Prostate gland (tissue), 2 donors: Measurements from ENCODE around the gene ABI1. TPM values are rescaled to one million over a fixed set of nuclear protein-coding genes. Genes with fewer than 3 reads are reported as not detected.
"Not testable (repeated sequence)": the region's sequence is repeated elsewhere in the genome, so short reads cannot be mapped to it uniquely, and the experiment has no call there.

ENCODE experiments used
- DNase-seq: peaks from one replicate; pipeline ENCODE4 v3.0.0-alpha.2; 2019; ENCODE audit warnings: low spot score
- H3K27ac ChIP-seq, 2 donors: fragments of 200-600 bp; sonication (generic); 2 replicates each; pipeline ENCODE4 v1.5.1; 2017 to 2019
- H3K27me3 ChIP-seq: fragments of 200-600 bp; sonication (generic); replicated peaks from 2 replicates; pipeline ENCODE4 v1.5.1; 2019; ENCODE audit not compliant: insufficient read depth
- H3K36me3 ChIP-seq, 2 donors: fragments of 200-600 bp; sonication (generic); 1 replicate in 1 of 2; 2 replicates in 1 of 2; pipeline versions ENCODE4 v1.5.1 to v1.8.1; 2017 to 2019
- H3K4me1 ChIP-seq: fragments of 200-600 bp; sonication (generic); replicated peaks from 2 replicates; pipeline ENCODE4 v1.5.1; 2019
- H3K4me3 ChIP-seq, 2 donors: fragments of 200-600 bp; sonication (generic); 2 replicates each; pipeline ENCODE4 v1.5.1; 2017 to 2019
- H3K9me3 ChIP-seq: fragments of 200-600 bp; sonication (generic); 2 replicates; pipeline ENCODE4 v1.5.1; 2017
- CTCF ChIP-seq, 4 experiments: fragments of 200-600 bp in 2 of 4; fragments of 450-650 bp in 2 of 4; sonication (generic) in 2 of 4; IDR thresholded peaks; 1 replicate in 3 of 4; 2 replicates in 1 of 4; pipeline ENCODE4 v1.5.1; 2016 to 2019; ENCODE audit warnings: antibody characterized with exemption in 4 of 4, mild to moderate bottlenecking in 2 of 4, moderate library complexity in 2 of 4
- POLR2A ChIP-seq: fragments of 450-650 bp; IDR thresholded peaks from one replicate; pipeline ENCODE4 v1.6.1; 2016; ENCODE audit warnings: antibody characterized with exemption, mild to moderate bottlenecking
- POLR2AphosphoS5 ChIP-seq: sonication (generic); formaldehyde crosslinking; IDR thresholded peaks from one replicate; pipeline ENCODE4 v1.6.1; 2017; ENCODE audit warnings: antibody characterized with exemption
- WGBS: methylation state at CpG from one replicate; pipeline ENCODE4 v1.1.5; 2018; 5-methylcytosine and 5-hydroxymethylcytosine counted together
- intact Hi-C: fragments of 100-400 bp; cut with DNase I; formaldehyde crosslinking; loops from one replicate; pipeline ENCODE4 v1.14.2; 2022
- total RNA-seq, 2 donors: library from RNA; depleted of rRNA; stranded (reverse); fragments of >200 nt; gene quantifications; one replicate each; pipeline ENCODE4 v1.1.0, GENCODE V29; 2016

ABI1 gene
- 10 to 100 TPM; 37.8 to 60.6 TPM for total RNA-seq

GRCh38 chr10:26860443-26861204 lies at the start of gene ABI1:
TSS of gene ABI1 (minus strand) at chr10:26860958. CDS start at chr10:26860863, 95 bp downstream.
- H3K9me3 ChIP-seq = no peaks in the 10 kb centered on the region
- H3K4me3 ChIP-seq = peak within 1 kb of the TSS; percentile 92 to 96
- no peaks in the 10 kb centered on the region for H3K36me3 ChIP-seq
- DNase-seq = peak; percentile 98
- WGBS = under 1% methylated on average over 59 of the region's 59 CpGs
- intact Hi-C loops = no loop called here
- no peaks in the 10 kb centered on the region for H3K27me3 ChIP-seq
- no peaks in the 10 kb centered on the region for H3K4me1 ChIP-seq
- H3K27ac ChIP-seq = peak within 1 kb of the TSS; percentile 96
- TF ChIP-seq POLR2AphosphoS5 = peak; percentile 97
- no peak for TF ChIP-seq CTCF (IDR thresholded peaks at IDR 0.05)
- TF ChIP-seq POLR2A = peak; percentile 99

- H3K4me1 ChIP-seq = no peaks in the 10 kb centered on the region
- intact Hi-C loops = no loop called here
- TF ChIP-seq POLR2A = no peak
Observed at GRCh38 chr10:26909753-26910152, 49.0 kb upstream of the ABI1 start.

GRCh38 chr10:26905253-26905781 lies 44.6 kb upstream of the ABI1 start:
- intact Hi-C loops, H3K4me3 ChIP-seq, H3K27ac ChIP-seq, H3K27me3 ChIP-seq, H3K9me3 ChIP-seq, DNase-seq, H3K4me1 ChIP-seq, H3K36me3 ChIP-seq: not testable (repeated sequence)
- WGBS = 94% methylated on average over 26 of the region's 26 CpGs

More at GRCh38 chr10:26909753-26910152, 49.0 kb upstream of the ABI1 start:
- 55% methylated on average over 2 of the region's 2 CpGs for WGBS
- DNase-seq = no peak
- H3K27me3 ChIP-seq = no peaks in the 10 kb centered on the region
- H3K36me3 ChIP-seq = no peaks in the 10 kb centered on the region
- no peak overlapping the region for H3K27ac ChIP-seq
- H3K4me3 ChIP-seq = no peak overlapping the region
- no peaks in the 10 kb centered on the region for H3K9me3 ChIP-seq

- no peak for DNase-seq
- WGBS = 47% methylated on average over 5 of the region's 5 CpGs
- Histone ChIP-seq H3K4me3 (no peak overlapping the region), H3K4me1 (no peaks in the 10 kb centered on the region), H3K27ac (no peak overlapping the region), H3K36me3 (no peaks in the 10 kb centered on the region), H3K9me3 (no peaks in the 10 kb centered on the region), H3K27me3 (no peaks in the 10 kb centered on the region)
- TF ChIP-seq CTCF (IDR thresholded peaks at IDR 0.05) = no peak
- no peak for TF ChIP-seq POLR2AphosphoS5
- TF ChIP-seq POLR2A = no peak
- intact Hi-C loops = no loop called here
Observed at GRCh38 chr10:26903431-26904217, 42.9 kb upstream of the ABI1 start.

- 70% methylated on average over 10 of the region's 11 CpGs for WGBS
- DNase-seq, H3K4me3 ChIP-seq, H3K27ac ChIP-seq, H3K4me1 ChIP-seq, H3K36me3 ChIP-seq, intact Hi-C loops, H3K27me3 ChIP-seq, H3K9me3 ChIP-seq: not testable (repeated sequence)
Observed at GRCh38 chr10:26892306-26892923, 31.7 kb upstream of the ABI1 start.

- WGBS = 58% methylated on average over 5 of the region's 5 CpGs
- H3K4me1 ChIP-seq = no peaks in the 10 kb centered on the region
- no peak overlapping the region for H3K4me3 ChIP-seq
- TF ChIP-seq POLR2AphosphoS5 (peak; percentile 22), CTCF (IDR thresholded peaks at IDR 0.05) (peak in 3 of 4 experiments; percentile 49 to 64 (median 51)), POLR2A (no peak)
- H3K27ac ChIP-seq = no peak overlapping the region
- no peaks in the 10 kb centered on the region for H3K36me3 ChIP-seq
- intact Hi-C loops = no loop called here
- peak; percentile 44 for DNase-seq
- H3K27me3 ChIP-seq = no peaks in the 10 kb centered on the region
- H3K9me3 ChIP-seq = no peaks in the 10 kb centered on the region
Observed at GRCh38 chr10:26890956-26891355, 30.2 kb upstream of the ABI1 start.
